KOPT-K1 (cell line): ENCODE results near the gene CATSPER3.

Experiments used
- H3K27ac ChIP-seq: fragments of 200-600 bp; sonication (generic); 2 replicates; pipeline ENCODE4 v1.5.1; 2016; ENCODE audit warnings: antibody characterized with exemption, mild to moderate bottlenecking, low read depth, low read length; ENCODE audit not compliant: poor library complexity, severe bottlenecking
- H3K36me3 ChIP-seq: fragments of 200-600 bp; sonication (generic); 2 replicates; pipeline ENCODE4 v1.5.1; 2017; ENCODE audit warnings: antibody characterized with exemption, mild to moderate bottlenecking, low read length, moderate library complexity; ENCODE audit not compliant: insufficient read depth
- H3K9me3 ChIP-seq: fragments of 200-600 bp; sonication (generic); 2 replicates; pipeline ENCODE4 v1.5.1; 2017; ENCODE audit warnings: antibody characterized with exemption, low read length, mild to moderate bottlenecking; ENCODE audit not compliant: insufficient read depth, poor library complexity, severe bottlenecking

The CATSPER3 gene

GRCh38 chr5:135012033-135012588, 44.4 kb downstream of the CATSPER3 start:
- H3K9me3 ChIP-seq, result no peaks in the 10 kb centered on the region
- no peak overlapping the region for H3K27ac ChIP-seq
- no peaks in the 10 kb centered on the region for H3K36me3 ChIP-seq

- Histone ChIP-seq H3K27ac (no peak overlapping the region), H3K36me3 (no peaks in the 10 kb centered on the region), H3K9me3 (no peaks in the 10 kb centered on the region)
Measured at GRCh38 chr5:135012951-135013391, 45.3 kb downstream of the CATSPER3 start.

GRCh38 chr5:135013445-135013844, 45.7 kb downstream of the CATSPER3 start:
- H3K27ac ChIP-seq, result no peak overlapping the region

GRCh38 chr5:135013947-135014570, 46.4 kb downstream of the CATSPER3 start:
- Histone ChIP-seq H3K36me3 (no peaks in the 10 kb centered on the region), H3K9me3 (no peaks in the 10 kb centered on the region), H3K27ac (no peak overlapping the region)

More at GRCh38 chr5:135013445-135013844, 45.7 kb downstream of the CATSPER3 start:
- no peaks in the 10 kb centered on the region for H3K9me3 ChIP-seq
- no peaks in the 10 kb centered on the region for H3K36me3 ChIP-seq

GRCh38 chr5:135015942-135016341, 48.2 kb downstream of the CATSPER3 start:
- Histone ChIP-seq H3K27ac (no peak overlapping the region), H3K9me3 (no peaks in the 10 kb centered on the region), H3K36me3 (no peaks in the 10 kb centered on the region)

GRCh38 chr5:135016861-135017290, 49.2 kb downstream of the CATSPER3 start:
- H3K36me3 ChIP-seq, result no peaks in the 10 kb centered on the region
- no peaks in the 10 kb centered on the region for H3K9me3 ChIP-seq
- no peak overlapping the region for H3K27ac ChIP-seq

- H3K36me3 ChIP-seq, result no peaks in the 10 kb centered on the region
- H3K27ac ChIP-seq, result no peak overlapping the region
Measured at GRCh38 chr5:135018457-135018856, 50.8 kb downstream of the CATSPER3 start.

GRCh38 chr5:135019314-135019713, 51.6 kb downstream of the CATSPER3 start:
- Histone ChIP-seq H3K9me3 (no peaks in the 10 kb centered on the region), H3K27ac (no peak overlapping the region), H3K36me3 (no peaks in the 10 kb centered on the region)

More at GRCh38 chr5:135018457-135018856, 50.8 kb downstream of the CATSPER3 start:
- no peaks in the 10 kb centered on the region for H3K9me3 ChIP-seq

GRCh38 chr5:135020111-135020895, 52.6 kb downstream of the CATSPER3 start:
- Histone ChIP-seq H3K9me3 (no peaks in the 10 kb centered on the region), H3K36me3 (no peaks in the 10 kb centered on the region)

GRCh38 chr5:135024956-135025729, 57.4 kb downstream of the CATSPER3 start:
- Histone ChIP-seq H3K27ac (no peak overlapping the region), H3K36me3 (no peaks in the 10 kb centered on the region), H3K9me3 (no peaks in the 10 kb centered on the region)

More at GRCh38 chr5:135020111-135020895, 52.6 kb downstream of the CATSPER3 start:
- no peak overlapping the region for H3K27ac ChIP-seq

GRCh38 chr5:135025730-135026644, 58.3 kb downstream of the CATSPER3 start:
- H3K36me3 ChIP-seq, result no peaks in the 10 kb centered on the region
- H3K27ac ChIP-seq, result no peak overlapping the region
- no peaks in the 10 kb centered on the region for H3K9me3 ChIP-seq

- H3K36me3 ChIP-seq, result no peaks in the 10 kb centered on the region
Measured at GRCh38 chr5:135026645-135027265, 59.0 kb downstream of the CATSPER3 start.

GRCh38 chr5:135027266-135027696, 59.6 kb downstream of the CATSPER3 start:
- no peak overlapping the region for H3K27ac ChIP-seq
- H3K9me3 ChIP-seq, result no peaks in the 10 kb centered on the region
- no peaks in the 10 kb centered on the region for H3K36me3 ChIP-seq

More at GRCh38 chr5:135026645-135027265, 59.0 kb downstream of the CATSPER3 start:
- Histone ChIP-seq H3K9me3 (no peaks in the 10 kb centered on the region), H3K27ac (no peak overlapping the region)
